C1 segment of cervical spinal cord (tissue), 14 donors: ENCODE data around the gene RAD51D.
"Not testable (repeated sequence)": the region's sequence is repeated elsewhere in the genome, so short reads cannot be mapped to it uniquely, and the experiment has no call there.

Experiments used
- DNase-seq, 14 donors: peaks; one replicate each; lab custom pipeline; 2025; lab: John Stamatoyannopoulos, UW

Gene RAD51D

DNA sequence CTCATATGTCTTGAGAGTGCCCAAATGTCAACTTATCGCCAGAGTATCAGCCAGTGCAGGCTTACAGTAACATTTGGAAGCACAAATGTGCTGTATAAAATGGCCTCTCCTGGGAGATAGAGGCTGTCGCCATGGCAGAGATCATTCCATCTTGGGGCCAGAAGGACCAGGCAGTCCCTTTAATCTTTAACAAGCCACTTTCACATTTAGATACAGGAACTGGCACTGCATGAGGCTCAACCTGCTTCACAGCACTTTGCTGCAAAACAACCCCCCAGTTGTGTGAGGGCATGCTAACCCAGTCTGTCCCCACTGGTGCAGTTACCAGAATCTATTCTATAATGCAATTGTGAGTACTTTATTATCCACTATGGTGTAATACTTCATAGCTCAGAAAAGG, 51.4 kb downstream of the RAD51D start:
- DNase-seq = no peak

DNA sequence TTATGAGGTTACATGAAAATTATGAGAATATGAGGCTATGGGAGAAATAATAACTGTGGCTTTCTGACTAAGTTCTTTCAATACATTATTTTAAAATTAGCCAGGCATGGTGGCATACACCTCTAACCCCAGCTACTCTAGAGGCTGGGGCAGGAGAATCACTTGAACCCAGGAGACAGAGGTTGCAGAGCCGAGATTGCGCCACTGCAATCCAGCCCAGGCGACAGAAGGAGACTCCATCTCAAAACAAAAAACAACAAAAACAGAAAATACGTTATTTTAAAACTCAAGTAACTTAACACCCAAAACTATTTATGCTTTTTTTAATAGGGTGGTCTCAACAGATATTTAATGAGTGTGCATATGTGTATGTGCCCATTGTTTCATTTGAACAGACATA, 53.8 kb downstream of the RAD51D start:
- no peak for DNase-seq

DNA sequence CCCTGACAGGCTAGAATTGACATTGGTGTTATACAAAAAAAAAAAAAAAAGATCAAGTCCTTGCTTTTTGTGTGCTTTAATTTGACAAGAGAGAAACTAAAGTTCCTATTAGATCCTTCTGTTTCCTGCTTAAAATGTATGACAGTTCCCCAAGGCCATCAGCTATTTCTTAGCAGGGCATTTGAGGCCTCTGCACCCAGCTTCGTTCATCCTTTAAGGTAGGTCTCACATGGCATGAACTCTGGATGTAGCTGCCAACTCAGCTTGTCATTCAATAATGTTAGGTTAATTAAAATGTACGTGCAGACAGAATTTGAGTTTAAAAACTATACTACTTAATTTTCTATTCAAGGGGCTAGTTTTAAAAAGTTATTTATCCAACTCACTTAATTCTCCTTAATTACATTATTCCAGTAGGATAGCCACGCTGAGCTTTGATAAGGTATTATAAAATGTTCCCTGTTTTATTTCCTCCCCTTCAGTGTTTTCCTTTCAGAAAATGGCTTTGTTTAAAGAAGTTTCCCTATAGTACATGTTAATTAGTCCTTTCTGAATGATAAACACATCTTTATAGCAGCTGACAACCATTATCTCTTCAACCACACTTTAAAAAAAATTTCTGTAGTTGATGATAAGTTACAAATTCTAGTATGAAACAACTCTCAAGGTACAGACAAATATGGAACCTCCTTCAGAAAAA, 55.0 kb downstream of the RAD51D start:
- no peak for DNase-seq

DNA sequence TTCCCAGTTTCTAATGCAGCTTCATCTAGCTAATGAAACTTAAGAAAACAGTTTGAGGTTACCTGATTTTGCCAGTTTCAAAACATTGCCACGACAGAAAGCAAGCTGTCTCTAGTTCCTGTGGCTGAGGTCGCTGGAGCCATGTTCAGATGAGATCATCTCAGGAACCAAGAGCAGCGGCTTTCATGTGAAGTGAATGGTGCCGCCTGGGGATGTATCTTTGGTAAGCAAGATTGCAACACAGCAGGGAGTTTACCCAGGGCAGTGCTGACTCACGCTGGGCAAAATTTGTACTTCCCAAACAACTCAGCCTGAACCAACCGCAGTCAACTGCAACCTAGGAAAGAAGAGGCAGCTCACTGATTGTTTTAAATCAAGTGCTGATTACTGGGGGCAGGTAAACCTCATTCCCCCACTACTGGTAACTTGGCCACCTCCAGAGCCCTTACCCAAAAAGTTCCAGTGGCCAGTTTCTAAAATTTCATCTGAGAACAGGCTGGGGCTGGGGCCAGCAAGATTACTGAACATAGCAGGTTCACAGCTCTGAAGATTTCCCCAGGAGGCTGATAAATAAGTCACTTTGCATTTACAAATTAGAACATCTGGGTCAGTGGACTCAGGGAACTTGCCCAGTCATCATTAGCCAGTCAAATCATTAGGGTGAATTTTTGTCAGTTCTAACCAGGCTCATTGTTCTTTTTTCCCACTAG, 56.0 kb downstream of the RAD51D start, which contains the start of gene RFFL:
Gene RFFL (minus strand): TSS at position 194 of the 710 bp plus-strand sequence. CDS start 37,154 bp downstream, outside the sequence.
- DNase-seq = peak; percentile 12 to 91 (median 81)

GRCh38 chr17:35062308-35062707, 57.4 kb downstream of the RAD51D start:
- no peak for DNase-seq

- DNase-seq = no peak
Measured at GRCh38 chr17:35057332-35057915, 62.2 kb downstream of the RAD51D start.

DNA sequence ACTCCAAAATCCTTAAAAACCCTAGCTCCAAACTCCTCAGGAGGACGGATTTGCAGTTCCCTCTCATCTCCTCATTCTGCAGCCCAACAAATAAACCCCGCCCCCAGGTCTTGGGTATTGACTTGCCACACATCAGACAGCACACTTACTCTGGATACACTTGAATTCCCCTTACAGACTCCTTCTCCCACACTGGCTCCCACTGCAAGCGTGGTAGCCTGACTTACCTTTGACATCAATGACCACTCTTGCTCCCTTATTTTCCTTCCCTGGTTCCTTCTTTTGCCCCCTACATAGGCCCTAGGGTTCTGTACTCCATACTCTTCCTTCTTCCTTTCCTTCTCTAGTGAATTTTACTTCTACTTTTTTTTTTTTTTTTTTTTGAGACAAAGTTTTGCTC, 63.6 kb downstream of the RAD51D start:
- no peak for DNase-seq

- DNase-seq = no peak
Measured at GRCh38 chr17:35053204-35053603, 66.5 kb downstream of the RAD51D start.

DNA sequence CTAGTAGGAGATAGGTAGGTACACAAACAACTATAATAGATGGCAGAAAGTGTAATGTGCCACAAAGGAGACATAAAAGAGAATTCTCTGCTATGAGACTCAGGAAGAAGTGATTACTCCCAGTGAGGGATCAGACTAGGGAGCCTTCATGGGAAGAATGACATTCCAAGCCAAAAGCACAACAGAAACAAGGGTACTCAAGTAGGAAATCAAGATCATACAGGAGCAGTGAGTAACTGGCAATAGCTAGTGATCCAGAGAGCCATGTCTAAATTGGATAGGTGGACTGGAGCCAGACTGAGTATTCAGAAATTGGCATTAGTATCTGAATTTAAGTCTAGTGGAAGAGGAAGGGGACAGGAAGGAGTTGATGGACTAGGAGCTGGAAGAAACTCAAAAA, 66.9 kb downstream of the RAD51D start:
- no peak for DNase-seq

GRCh38 chr17:35052241-35052610, 67.4 kb downstream of the RAD51D start:
- no peak for DNase-seq

GRCh38 chr17:35051579-35052240, 68.0 kb downstream of the RAD51D start:
- no peak for DNase-seq

DNA sequence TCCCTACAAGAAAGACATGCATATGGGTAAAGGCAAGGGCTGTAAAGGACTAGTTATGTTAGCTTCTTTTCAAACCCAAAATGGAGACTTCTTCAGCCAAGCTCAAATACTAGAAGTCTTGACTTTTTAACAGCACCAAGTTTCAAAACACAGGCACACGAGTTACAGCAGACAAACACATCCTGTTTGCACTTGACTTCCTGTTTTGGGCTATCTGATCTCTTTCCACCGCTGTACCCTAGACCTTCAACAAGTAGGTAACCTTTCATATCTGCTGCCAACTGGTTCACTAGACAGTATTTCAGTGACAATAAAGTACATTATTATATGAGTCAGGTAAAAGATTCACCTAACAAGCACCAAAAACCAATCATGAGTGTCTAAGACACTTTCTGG, 68.5 kb downstream of the RAD51D start:
- DNase-seq = no peak

DNA sequence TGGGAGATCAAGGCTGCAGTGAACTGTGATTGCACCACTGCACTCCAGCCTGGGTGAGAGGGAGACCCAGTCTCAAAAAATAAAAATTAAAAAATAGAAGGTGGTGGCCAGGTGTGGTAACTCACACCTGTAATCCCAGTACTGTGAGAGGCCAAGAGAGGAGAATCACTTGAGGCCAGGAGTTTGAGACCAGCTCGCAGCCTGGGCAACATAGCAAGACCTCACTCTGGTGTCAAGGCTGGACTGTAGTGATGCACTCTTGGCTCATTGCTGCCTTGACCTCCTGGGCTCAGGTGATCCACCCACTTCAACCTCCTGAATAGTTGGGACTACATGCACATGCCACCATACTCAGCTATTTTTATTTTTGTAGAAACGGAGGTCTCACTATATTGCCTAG, 69.5 kb downstream of the RAD51D start:
- no peak for DNase-seq

- DNase-seq = no peak
Measured at GRCh38 chr17:35048685-35049379, 70.8 kb downstream of the RAD51D start.

GRCh38 chr17:35046740-35047283, 72.8 kb downstream of the RAD51D start:
- DNase-seq = peak in 1 of 14 donors; percentile 18

DNA sequence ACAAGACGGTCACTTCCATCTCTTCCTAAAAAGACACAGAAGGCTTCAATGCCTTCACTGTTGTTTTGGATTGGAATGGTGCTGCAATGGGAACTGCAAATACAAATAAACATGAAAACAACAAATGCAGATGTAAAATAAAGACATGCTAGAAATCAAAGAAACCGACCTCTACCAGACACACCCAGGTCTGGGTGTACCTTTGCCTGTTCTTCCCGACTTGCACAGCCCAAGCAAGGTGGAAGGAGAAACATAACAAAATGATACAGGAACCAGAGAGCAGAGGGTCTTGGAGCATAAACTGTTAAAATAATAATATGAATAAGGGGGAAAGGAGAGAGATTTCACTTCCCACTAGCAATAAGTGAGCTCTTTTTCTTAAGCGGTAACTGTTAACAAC, 73.4 kb downstream of the RAD51D start:
- DNase-seq = no peak

DNA sequence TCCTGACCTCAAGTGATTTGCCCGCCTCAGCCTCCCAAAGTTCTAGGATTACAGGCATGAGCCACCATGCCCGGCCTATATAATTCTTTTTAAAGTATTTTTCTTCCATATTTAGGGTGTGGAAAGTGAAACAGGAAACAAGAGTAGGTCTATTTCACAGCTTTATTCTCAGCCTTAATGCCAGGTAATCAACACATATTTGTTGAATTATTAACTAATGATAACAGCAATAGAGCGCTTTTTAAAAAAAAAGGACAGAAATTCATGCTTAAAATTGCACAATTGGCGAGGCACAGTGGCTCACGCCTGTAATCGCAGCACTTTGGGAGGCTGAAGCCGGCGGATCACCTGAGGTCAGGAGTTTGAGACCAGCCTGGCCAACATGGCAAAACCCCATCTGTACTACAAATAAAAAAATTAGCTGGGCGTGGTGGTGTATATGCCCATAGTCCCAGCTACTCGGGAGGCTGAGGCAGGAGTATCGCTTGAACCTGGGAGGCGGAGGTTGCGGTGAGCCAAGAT, 74.1 kb downstream of the RAD51D start:
- not testable (repeated sequence) for DNase-seq

DNA sequence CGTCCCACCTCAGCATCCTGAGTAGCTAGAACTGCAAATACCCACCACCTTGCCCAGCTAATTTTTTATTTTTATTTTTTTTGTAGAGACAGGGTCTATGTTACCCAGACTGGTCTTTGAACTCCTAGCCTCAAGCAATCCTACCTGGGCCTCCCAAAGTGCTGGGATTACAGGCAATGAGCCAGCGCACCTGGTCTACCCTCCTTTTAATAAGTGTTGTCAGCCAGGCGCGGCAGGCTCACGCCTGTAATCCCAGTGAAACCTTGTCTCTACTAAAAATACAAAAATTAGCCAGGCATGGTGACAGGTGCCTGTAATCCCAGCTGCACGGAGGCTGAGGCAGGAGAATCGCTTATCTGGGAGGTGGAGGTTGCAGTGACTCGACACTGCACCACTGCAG, 75.5 kb downstream of the RAD51D start:
- DNase-seq = no peak
